Tibial nerve (tissue), 4 donors: ENCODE measurements around the gene CDKL5. TPM values are rescaled to one million over a fixed set of nuclear protein-coding genes. Genes with fewer than 3 reads are reported as not detected.

Experiments
- DNase-seq, 2 donors: peaks; one replicate each; pipeline ENCODE4 v3.0.0-alpha.2; 2019; ENCODE audit warnings: low spot score in 2 of 2
- H3K27ac ChIP-seq, 4 donors: fragments of 200-600 bp; sonication (generic) in 3 of 4; one replicate each; pipeline ENCODE4 v1.5.1; 2017 to 2019; ENCODE audit warnings: mild to moderate bottlenecking in 1 of 4
- H3K27me3 ChIP-seq, 2 donors: fragments of 200-600 bp; sonication (generic) in 1 of 2; one replicate each; pipeline versions ENCODE4 v1.5.1 to v1.6.0; 2017 to 2019
- H3K36me3 ChIP-seq, 3 donors: fragments of 200-600 bp; sonication (generic); one replicate each; pipeline ENCODE4 v1.5.1; 2018 to 2019
- H3K4me1 ChIP-seq, 4 donors: fragments of 200-600 bp; sonication (generic) in 3 of 4; one replicate each; pipeline ENCODE4 v1.5.1; 2017 to 2019
- H3K4me3 ChIP-seq, 4 donors: fragments of 200-600 bp; sonication (generic) in 3 of 4; one replicate each; pipeline ENCODE4 v1.5.1; 2017 to 2019; ENCODE audit warnings: mild to moderate bottlenecking in 1 of 4, moderate library complexity in 1 of 4
- H3K9me3 ChIP-seq, 4 donors: fragments of 200-600 bp; sonication (generic) in 3 of 4; one replicate each; pipeline ENCODE4 v1.5.1; 2017 to 2019
- CTCF ChIP-seq, 5 experiments: fragments of 200-600 bp in 3 of 5; fragments of 450-650 bp in 2 of 5; sonication (generic) in 3 of 5; IDR thresholded peaks; one replicate each; pipeline ENCODE4 v1.5.1; 2016 to 2019; ENCODE audit warnings: antibody characterized with exemption in 5 of 5, mild to moderate bottlenecking in 3 of 5, moderate library complexity in 2 of 5
- EP300 ChIP-seq, 2 donors: sonication (generic); formaldehyde crosslinking; IDR thresholded peaks; one replicate each; pipeline ENCODE4 v1.6.1; 2017; ENCODE audit warnings: antibody characterized with exemption in 2 of 2, mild to moderate bottlenecking in 1 of 2
- POLR2A ChIP-seq, 2 donors: fragments of 450-650 bp; IDR thresholded peaks; one replicate each; pipeline ENCODE4 v1.6.1; 2017; ENCODE audit warnings: antibody characterized with exemption in 2 of 2, mild to moderate bottlenecking in 2 of 2, moderate library complexity in 2 of 2
- WGBS, 2 donors: methylation state at CpG; one replicate each; pipeline ENCODE4 v1.1.5; 2018; 5-methylcytosine and 5-hydroxymethylcytosine counted together
- total RNA-seq, 4 donors: library from RNA; depleted of rRNA; stranded (reverse); fragments of >200 nt; gene quantifications; one replicate each; pipeline ENCODE4 v1.1.0, GENCODE V29; 2016

The CDKL5 gene
- total RNA-seq, 4 donors from 2014 or later: 6.1 to 7.5 (median 6.3) TPM

GRCh38 chrX:18630934-18631333 is 205.5 kb downstream of the CDKL5 start:
- no peak for DNase-seq
- TF ChIP-seq POLR2A (IDR thresholded peaks at IDR 0.05) (no peak), CTCF (IDR thresholded peaks at IDR 0.05) (no peak), EP300 (IDR thresholded peaks at IDR 0.05) (no peak)
- Histone ChIP-seq H3K4me3 (no peak overlapping the region), H3K36me3 (peaks cover 0 to 27% (median 0%) of the 10 kb centered on the region in 3 donors), H3K27me3 (no peaks in the 10 kb centered on the region), H3K9me3 (peaks cover 0 to 2% (median 0%) of the 10 kb centered on the region in 4 donors), H3K4me1 (no peaks in the 10 kb centered on the region), H3K27ac (no peak overlapping the region)
- WGBS, 2 donors: 88 to 95% methylated on average over 8 of the region's 8 CpGs

- Histone ChIP-seq H3K9me3 (peaks cover 0 to 2% (median 0%) of the 10 kb centered on the region in 4 donors), H3K27me3 (no peaks in the 10 kb centered on the region), H3K27ac (no peak overlapping the region), H3K36me3 (peaks cover 0 to 8% (median 0%) of the 10 kb centered on the region in 3 donors), H3K4me1 (no peaks in the 10 kb centered on the region), H3K4me3 (no peak overlapping the region)
- WGBS, 2 donors: 75% methylated on average over 2 of the region's 2 CpGs
- DNase-seq: no peak
- TF ChIP-seq EP300 (IDR thresholded peaks at IDR 0.05) (no peak), CTCF (IDR thresholded peaks at IDR 0.05) (no peak), POLR2A (IDR thresholded peaks at IDR 0.05) (no peak)
Observed at GRCh38 chrX:18638398-18638797, 213.0 kb downstream of the CDKL5 start.

GRCh38 chrX:18639280-18639679 is 213.9 kb downstream of the CDKL5 start:
- no peaks in the 10 kb centered on the region for H3K4me1 ChIP-seq
- no peak for DNase-seq
- no peak overlapping the region for H3K27ac ChIP-seq
- TF ChIP-seq POLR2A (IDR thresholded peaks at IDR 0.05) (no peak), EP300 (IDR thresholded peaks at IDR 0.05) (no peak), CTCF (IDR thresholded peaks at IDR 0.05) (no peak)
- H3K36me3 ChIP-seq: peaks cover 0 to 8% (median 0%) of the 10 kb centered on the region in 3 donors
- H3K9me3 ChIP-seq: peaks cover 0 to 2% (median 0%) of the 10 kb centered on the region in 4 donors
- H3K27me3 ChIP-seq: no peaks in the 10 kb centered on the region
- H3K4me3 ChIP-seq: no peak overlapping the region
- WGBS, 2 donors: 91 to 94% methylated on average over 2 of the region's 2 CpGs

GRCh38 chrX:18640686-18641085 is 215.3 kb downstream of the CDKL5 start:
- Histone ChIP-seq H3K4me3 (no peak overlapping the region), H3K27ac (no peak overlapping the region), H3K9me3 (peaks cover 0 to under 1% (median 0%) of the 10 kb centered on the region in 4 donors), H3K27me3 (no peaks in the 10 kb centered on the region), H3K36me3 (peaks cover 0 to 3% (median 0%) of the 10 kb centered on the region in 3 donors), H3K4me1 (no peaks in the 10 kb centered on the region)
- WGBS, 2 donors: 30 to 39% methylated on average over 10 of the region's 10 CpGs
- TF ChIP-seq EP300 (IDR thresholded peaks at IDR 0.05) (no peak), CTCF (IDR thresholded peaks at IDR 0.05) (no peak), POLR2A (IDR thresholded peaks at IDR 0.05) (no peak)
- no peak for DNase-seq

GRCh38 chrX:18643243-18643642 is 217.8 kb downstream of the CDKL5 start:
- 83 to 96% methylated on average over 3 of the region's 3 CpGs for WGBS, 2 donors
- Histone ChIP-seq H3K36me3 (no peaks in the 10 kb centered on the region), H3K4me1 (no peaks in the 10 kb centered on the region), H3K27me3 (no peaks in the 10 kb centered on the region), H3K4me3 (no peak overlapping the region), H3K27ac (no peak overlapping the region), H3K9me3 (no peaks in the 10 kb centered on the region)
- TF ChIP-seq EP300 (IDR thresholded peaks at IDR 0.05): no peak
- no peak for TF ChIP-seq CTCF (IDR thresholded peaks at IDR 0.05)
- no peak for TF ChIP-seq POLR2A (IDR thresholded peaks at IDR 0.05)
- no peak for DNase-seq
